Mesothelial cell of epicardium (in vitro differentiated cells): ENCODE measurements around the gene KRT84. TPM values are rescaled to one million over a fixed set of nuclear protein-coding genes. Genes with fewer than 3 reads are reported as not detected.
A peak's percentile ranks its signal among the peaks of the same experiment; 100 is the strongest.

ENCODE experiments used
- DNase-seq, 2 experiments: peaks; one replicate each; pipeline ENCODE4 v3.0.0; 2021; ENCODE audit warnings: low spot score in 2 of 2; ENCODE audit not compliant: unreplicated experiment in 2 of 2
- H3K27ac Mint-ChIP-seq: 2 replicates; pipeline ENCODE4 v1.8.0; 2021; ENCODE audit warnings: mixed read lengths
- H3K27me3 Mint-ChIP-seq: 2 replicates; pipeline ENCODE4 v1.8.0; 2021; ENCODE audit warnings: low read depth, mixed read lengths
- H3K36me3 Mint-ChIP-seq: 2 replicates; pipeline ENCODE4 v1.8.0; 2021; ENCODE audit warnings: mixed read lengths
- H3K4me1 Mint-ChIP-seq: 2 replicates; pipeline ENCODE4 v1.8.0; 2021; ENCODE audit warnings: mixed read lengths
- H3K4me3 Mint-ChIP-seq: 2 replicates; pipeline ENCODE4 v1.8.0; 2021; ENCODE audit warnings: mild to moderate bottlenecking, moderate library complexity, mixed read lengths
- H3K9me3 Mint-ChIP-seq: 2 replicates; pipeline ENCODE4 v1.8.0; 2021; ENCODE audit warnings: mixed read lengths
- total RNA-seq: library from RNA; stranded (reverse); gene quantifications from 3 replicates; pipeline ENCODE4 v1.2.1, GENCODE V29; 2021
- TF ChIP-seq, protein P1 (sequence below): fragments of 200-600 bp; sonication (generic); IDR thresholded peaks from one replicate; pipeline ENCODE4 v1.5.0; 2021; ENCODE audit warnings: antibody characterized with exemption; ENCODE audit not compliant: unreplicated experiment

KRT84 gene
- total RNA-seq, 1 donor from 2014 or later: not detected

DNA sequence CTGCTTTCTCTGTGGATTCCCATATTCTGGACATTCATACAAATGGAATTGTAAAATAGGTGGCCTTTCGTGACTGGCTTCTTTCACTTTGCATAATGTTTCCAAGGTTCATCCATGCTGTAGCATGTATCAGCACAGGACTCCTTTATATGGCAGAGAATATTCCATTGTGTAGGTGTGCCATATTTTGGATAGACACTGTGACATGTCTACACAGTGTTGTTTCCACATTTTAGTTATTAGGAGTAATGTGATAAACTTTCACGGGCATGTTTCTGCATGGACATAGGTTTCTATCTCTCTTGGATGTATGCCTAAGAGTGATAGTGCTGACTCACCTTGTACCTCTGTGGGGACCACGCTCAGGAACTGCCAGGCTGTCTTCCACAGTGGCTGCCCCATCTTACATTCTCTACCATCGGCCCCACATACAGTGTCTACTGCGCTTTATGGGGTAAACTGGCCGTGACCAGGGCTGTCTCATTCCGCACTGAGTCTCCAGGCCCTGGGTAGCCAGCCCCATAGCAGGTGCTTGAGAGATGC is 7.1 kb upstream of the KRT84 start:
- Mint-ChIP-seq H3K4me1 (peaks cover 12% of the 10 kb centered on the region), H3K36me3 (no peaks in the 10 kb centered on the region), H3K9me3 (no peaks in the 10 kb centered on the region), H3K27me3 (peaks cover 22% of the 10 kb centered on the region), H3K27ac (no peak overlapping the region), H3K4me3 (no peak overlapping the region)
- TF ChIP-seq, protein P1, sequence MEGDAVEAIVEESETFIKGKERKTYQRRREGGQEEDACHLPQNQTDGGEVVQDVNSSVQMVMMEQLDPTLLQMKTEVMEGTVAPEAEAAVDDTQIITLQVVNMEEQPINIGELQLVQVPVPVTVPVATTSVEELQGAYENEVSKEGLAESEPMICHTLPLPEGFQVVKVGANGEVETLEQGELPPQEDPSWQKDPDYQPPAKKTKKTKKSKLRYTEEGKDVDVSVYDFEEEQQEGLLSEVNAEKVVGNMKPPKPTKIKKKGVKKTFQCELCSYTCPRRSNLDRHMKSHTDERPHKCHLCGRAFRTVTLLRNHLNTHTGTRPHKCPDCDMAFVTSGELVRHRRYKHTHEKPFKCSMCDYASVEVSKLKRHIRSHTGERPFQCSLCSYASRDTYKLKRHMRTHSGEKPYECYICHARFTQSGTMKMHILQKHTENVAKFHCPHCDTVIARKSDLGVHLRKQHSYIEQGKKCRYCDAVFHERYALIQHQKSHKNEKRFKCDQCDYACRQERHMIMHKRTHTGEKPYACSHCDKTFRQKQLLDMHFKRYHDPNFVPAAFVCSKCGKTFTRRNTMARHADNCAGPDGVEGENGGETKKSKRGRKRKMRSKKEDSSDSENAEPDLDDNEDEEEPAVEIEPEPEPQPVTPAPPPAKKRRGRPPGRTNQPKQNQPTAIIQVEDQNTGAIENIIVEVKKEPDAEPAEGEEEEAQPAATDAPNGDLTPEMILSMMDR: no peak
- no peak for DNase-seq

DNA sequence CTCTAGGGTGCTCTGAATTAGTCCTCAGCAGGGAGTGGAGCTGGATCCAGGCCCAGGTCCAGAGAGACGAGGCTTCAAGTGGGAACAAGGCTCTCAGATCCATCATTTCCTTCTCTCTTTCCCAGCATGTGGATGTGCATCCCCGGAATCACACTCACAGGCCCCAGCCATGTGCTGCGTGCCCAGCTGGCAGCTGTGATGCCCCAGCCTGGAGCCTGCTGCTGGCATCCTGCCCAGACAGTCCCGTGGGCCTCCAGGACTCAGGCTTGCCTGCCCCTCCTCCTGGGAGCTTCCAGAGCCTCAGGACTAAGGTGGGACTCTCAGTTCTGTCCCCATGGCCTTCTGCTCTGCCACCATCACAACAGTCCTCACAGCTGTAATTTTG is 6.2 kb upstream of the KRT84 start:
- Mint-ChIP-seq H3K9me3 (no peaks in the 10 kb centered on the region), H3K4me1 (peaks cover 12% of the 10 kb centered on the region), H3K27ac (no peak overlapping the region), H3K4me3 (no peak overlapping the region), H3K27me3 (peaks cover 14% of the 10 kb centered on the region), H3K36me3 (no peaks in the 10 kb centered on the region)
- no peak for DNase-seq
- TF ChIP-seq, protein P1: no peak

DNA sequence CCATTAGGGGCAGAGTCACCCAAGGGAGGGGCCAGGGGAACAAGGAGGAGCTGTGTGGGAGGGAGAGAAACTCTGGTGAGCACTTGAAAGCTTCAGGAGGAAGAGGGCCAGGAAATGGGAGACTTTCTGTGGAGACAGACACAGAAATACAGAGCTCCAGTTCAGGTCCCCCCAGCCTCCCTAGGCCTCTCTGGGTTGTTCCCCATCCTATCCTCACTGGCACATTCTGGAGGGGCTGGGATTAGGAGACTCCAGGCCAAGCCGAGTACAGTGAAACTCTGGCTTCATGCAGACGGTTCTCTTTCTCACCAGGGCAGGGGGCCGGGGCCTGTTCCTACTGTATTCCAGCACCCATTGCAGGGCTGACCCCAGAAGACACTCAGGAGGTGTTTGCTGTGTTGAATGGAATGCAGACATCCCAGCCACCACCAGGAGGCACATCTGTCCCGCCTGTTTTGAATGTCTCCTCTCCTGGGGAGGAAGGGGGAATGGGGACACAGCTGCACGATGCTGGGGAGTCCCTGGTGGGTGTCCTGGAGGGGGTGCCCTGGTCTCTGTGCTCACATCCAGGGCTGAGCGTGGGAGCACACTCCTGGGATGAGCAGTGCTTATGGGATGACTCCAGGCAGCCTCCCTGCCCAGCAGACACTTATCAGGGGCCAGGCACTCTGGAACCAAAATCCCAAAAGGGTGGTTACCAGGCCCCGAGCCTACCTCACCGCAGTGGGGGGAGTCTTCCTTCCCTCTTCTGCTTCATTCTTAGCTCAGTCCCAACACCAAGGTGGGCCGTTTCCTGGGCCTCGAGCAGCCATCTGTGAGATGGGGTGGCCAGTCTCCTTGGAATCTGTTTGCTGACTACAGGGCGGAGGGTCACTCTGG is 5.5 kb upstream of the KRT84 start:
- DNase-seq: no peak
- Mint-ChIP-seq H3K4me3 (no peak overlapping the region), H3K36me3 (no peaks in the 10 kb centered on the region), H3K4me1 (peaks cover 12% of the 10 kb centered on the region), H3K9me3 (no peaks in the 10 kb centered on the region), H3K27ac (no peak overlapping the region), H3K27me3 (peaks cover 12% of the 10 kb centered on the region)
- TF ChIP-seq, protein P1: peak; percentile 58

DNA sequence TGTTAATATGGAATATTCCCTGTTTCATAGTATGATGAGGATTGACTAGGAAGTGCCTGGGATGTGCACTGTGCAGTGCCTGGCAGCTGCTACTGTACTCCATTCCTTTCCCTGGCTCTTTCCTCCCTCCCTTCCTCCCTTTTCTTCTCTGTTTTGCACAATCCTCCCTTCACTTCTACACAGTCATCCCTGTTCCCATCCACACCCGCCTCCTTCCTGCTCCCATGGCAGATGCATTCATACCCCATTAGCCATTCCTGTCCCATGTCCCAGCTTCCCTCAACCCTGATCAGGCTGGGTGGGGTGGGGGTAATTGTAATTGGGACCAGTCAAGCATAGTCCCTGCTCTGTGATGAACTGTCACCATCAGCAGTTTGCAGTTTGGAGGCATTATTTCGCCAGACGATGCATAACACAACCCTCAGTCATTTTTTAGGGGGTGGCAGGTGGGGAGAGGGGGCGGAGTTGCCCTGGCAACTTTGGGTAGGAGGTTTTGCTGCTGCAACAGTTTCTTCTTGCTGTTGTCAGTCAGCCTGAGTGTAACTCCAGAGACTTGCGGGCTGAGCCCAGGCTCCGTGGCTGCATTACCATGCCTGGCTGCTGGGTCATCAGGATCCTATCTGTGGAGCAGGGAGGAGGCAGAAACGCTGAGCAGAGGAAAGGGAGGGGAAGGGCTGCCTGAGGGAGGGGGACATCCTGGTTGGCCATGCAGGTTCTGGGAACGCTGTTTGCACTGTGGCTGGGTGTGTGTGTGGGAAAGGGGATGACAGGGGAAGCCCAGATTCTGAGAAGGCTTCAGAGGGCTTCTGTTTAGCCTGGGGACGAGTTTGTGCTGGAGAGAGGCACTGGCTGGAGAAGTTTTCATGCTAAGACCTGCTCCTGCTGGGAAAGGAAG is 4.1 kb upstream of the KRT84 start:
- no peaks in the 10 kb centered on the region for H3K36me3 Mint-ChIP-seq
- TF ChIP-seq, protein P1: no peak
- H3K9me3 Mint-ChIP-seq: no peaks in the 10 kb centered on the region
- H3K27ac Mint-ChIP-seq: no peak overlapping the region
- no peak for DNase-seq
- H3K4me1 Mint-ChIP-seq: peaks cover 12% of the 10 kb centered on the region
- H3K4me3 Mint-ChIP-seq: no peak overlapping the region
- H3K27me3 Mint-ChIP-seq: peaks cover 9% of the 10 kb centered on the region

DNA sequence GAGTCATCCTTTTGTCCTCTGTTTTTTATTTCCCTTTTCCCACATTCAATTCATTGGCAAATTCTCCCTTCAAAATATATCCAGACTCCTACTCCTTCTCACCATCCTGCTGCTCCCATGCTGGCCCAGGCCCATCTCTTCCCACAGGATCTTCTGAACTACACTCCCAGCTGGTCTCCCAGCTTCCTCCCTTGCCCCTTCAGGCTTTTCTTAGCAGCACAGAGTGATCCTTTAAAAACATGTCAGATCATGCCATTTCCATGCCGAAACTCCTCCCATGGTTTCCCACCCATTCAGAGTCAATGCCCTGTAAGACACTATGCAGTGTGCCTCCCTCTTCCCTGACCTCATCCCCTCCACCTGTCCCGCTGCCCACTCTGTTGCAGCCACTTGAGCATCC is 2.4 kb upstream of the KRT84 start:
- peaks cover 12% of the 10 kb centered on the region for H3K4me1 Mint-ChIP-seq
- peaks cover 12% of the 10 kb centered on the region for H3K27me3 Mint-ChIP-seq
- no peaks in the 10 kb centered on the region for H3K9me3 Mint-ChIP-seq
- no peak overlapping the region for H3K27ac Mint-ChIP-seq
- no peaks in the 10 kb centered on the region for H3K36me3 Mint-ChIP-seq
- H3K4me3 Mint-ChIP-seq: no peak overlapping the region
- TF ChIP-seq, protein P1: no peak
- no peak for DNase-seq
